Mesodermal cell (in vitro differentiated cells): ENCODE results near the gene TBCD.

ENCODE experiments used
- H3K27ac ChIP-seq: 2 replicates; pipeline ENCODE4 v1.7.0; 2013; ENCODE audit warnings: mild to moderate bottlenecking, low read depth, low read length, moderate library complexity; ENCODE audit not compliant: severe bottlenecking
- H3K36me3 ChIP-seq: 2 replicates; pipeline ENCODE4 v1.7.1; 2013; ENCODE audit warnings: mild to moderate bottlenecking, low read length, moderate library complexity; ENCODE audit not compliant: control insufficient read depth, insufficient read depth
- H3K4me1 ChIP-seq: one replicate; pipeline ENCODE4 v1.7.1; 2013; ENCODE audit warnings: mild to moderate bottlenecking, low read length; ENCODE audit not compliant: insufficient read depth, control insufficient read depth, poor library complexity, severe bottlenecking
- H3K4me3 ChIP-seq: 2 replicates; pipeline ENCODE4 v1.7.0; 2013; ENCODE audit warnings: low read length, control low read depth, mild to moderate bottlenecking; ENCODE audit not compliant: insufficient read depth, poor library complexity, severe bottlenecking; ENCODE audit errors: extremely low read depth
- H3K9me3 ChIP-seq: 2 replicates; pipeline ENCODE4 v1.7.1; 2013; ENCODE audit warnings: mild to moderate bottlenecking, low read length, moderate library complexity; ENCODE audit not compliant: control insufficient read depth
- WGBS, 2 experiments: methylation state at CpG; one replicate each; pipeline ENCODE4 v1.1.5; 2013; ENCODE audit warnings: missing lambda C conversion rate in 2 of 2; ENCODE audit not compliant: insufficient coverage in 2 of 2; 5-methylcytosine and 5-hydroxymethylcytosine counted together

TBCD gene

GRCh38 chr17:82884970-82885353 lies 133.1 kb downstream of the TBCD start:
- Histone ChIP-seq H3K4me1 (peaks cover 14% of the 10 kb centered on the region), H3K27ac (no peak overlapping the region)
- WGBS, 2 experiments, result 96 to 98% methylated on average over 4 to 5 of the region's 5 CpGs

GRCh38 chr17:82887255-82888164 lies 135.6 kb downstream of the TBCD start:
- H3K27ac ChIP-seq, result no peak overlapping the region
- 92 to 95% methylated on average over 22 to 26 of the region's 27 CpGs for WGBS, 2 experiments
- peaks cover 14% of the 10 kb centered on the region for H3K4me1 ChIP-seq
- no peak overlapping the region for H3K4me3 ChIP-seq
- H3K9me3 ChIP-seq, result no peaks in the 10 kb centered on the region
- H3K36me3 ChIP-seq, result peaks cover 17% of the 10 kb centered on the region

More at GRCh38 chr17:82884970-82885353, 133.1 kb downstream of the TBCD start:
- Histone ChIP-seq H3K9me3 (no peaks in the 10 kb centered on the region), H3K4me3 (no peak overlapping the region), H3K36me3 (peaks cover 11% of the 10 kb centered on the region)

GRCh38 chr17:82888583-82889495 lies 137.0 kb downstream of the TBCD start:
- WGBS, 2 experiments, result 91 to 93% methylated on average over 25 to 28 of the region's 30 CpGs
- Histone ChIP-seq H3K9me3 (no peaks in the 10 kb centered on the region), H3K36me3 (peaks cover 21% of the 10 kb centered on the region), H3K4me1 (peaks cover 14% of the 10 kb centered on the region), H3K4me3 (no peak overlapping the region), H3K27ac (no peak overlapping the region)

DNA sequence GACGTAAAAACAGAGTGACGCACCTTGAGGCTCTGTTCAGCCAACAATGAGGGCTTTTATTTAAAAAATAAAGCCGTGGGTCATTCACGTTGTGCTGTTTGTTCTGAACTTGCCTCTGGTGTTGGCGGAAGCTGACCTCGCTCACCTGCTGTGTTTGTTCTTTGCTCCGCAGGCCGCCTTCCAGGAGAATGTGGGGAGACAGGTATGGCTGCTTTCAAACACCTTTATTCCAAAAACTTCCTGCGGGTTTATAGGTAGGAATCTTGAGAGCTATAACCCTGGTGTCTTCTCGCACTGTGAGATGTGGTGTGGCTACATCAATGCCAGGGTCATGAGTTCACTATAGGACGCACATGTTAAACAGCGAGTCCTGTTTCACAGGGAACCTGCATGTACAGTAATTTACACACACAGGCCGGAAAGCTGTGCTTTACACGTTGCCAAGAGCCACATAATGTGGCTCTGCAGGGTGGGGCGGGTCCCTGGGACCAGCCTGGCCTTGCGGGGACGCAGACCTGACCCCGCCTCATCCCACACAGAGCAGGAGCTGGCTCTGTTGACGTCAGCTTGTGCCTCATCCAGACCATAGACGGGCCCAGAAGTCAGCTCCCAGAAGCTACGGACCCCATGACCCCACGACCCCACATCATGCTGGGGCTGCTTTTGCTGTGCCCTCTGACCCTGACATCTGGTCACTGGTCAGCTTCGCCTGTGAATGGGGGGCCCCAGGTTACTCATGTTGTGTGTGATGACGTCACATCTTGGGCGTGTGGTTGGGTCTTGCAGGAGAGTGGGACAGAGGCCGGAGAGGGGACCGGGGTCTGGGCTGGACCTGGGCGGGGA lies 137.9 kb downstream of the TBCD start:
- Histone ChIP-seq H3K36me3 (peaks cover 21% of the 10 kb centered on the region), H3K27ac (no peak overlapping the region), H3K4me1 (peaks cover 14% of the 10 kb centered on the region), H3K4me3 (no peak overlapping the region), H3K9me3 (no peaks in the 10 kb centered on the region)
- 87 to 93% methylated on average over 21 to 26 of the region's 28 CpGs for WGBS, 2 experiments

DNA sequence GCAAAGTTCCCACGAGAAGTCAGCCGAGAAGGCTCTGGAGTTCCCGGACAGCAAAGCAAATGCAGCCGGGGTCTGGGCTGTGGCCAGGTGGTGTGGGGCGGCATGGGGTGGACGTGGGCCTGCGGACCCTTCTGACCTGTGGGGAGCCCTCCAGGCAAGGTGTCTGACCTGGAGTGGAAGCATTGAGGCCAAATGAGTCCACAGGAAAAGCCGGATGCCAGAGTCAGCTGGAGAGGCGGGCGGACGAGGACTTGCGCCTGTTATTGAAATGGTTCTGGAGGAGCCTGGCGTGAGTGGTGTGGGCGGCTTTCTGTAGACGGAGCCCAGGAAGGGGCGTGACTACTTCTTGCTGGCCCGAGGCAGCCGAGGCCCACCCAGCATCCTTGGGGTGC lies 138.5 kb downstream of the TBCD start:
- Histone ChIP-seq H3K36me3 (peaks cover 22% of the 10 kb centered on the region), H3K9me3 (no peaks in the 10 kb centered on the region), H3K4me1 (peaks cover 10% of the 10 kb centered on the region), H3K27ac (no peak overlapping the region), H3K4me3 (no peak overlapping the region)
- 92 to 97% methylated on average over 13 to 16 of the region's 18 CpGs for WGBS, 2 experiments

DNA sequence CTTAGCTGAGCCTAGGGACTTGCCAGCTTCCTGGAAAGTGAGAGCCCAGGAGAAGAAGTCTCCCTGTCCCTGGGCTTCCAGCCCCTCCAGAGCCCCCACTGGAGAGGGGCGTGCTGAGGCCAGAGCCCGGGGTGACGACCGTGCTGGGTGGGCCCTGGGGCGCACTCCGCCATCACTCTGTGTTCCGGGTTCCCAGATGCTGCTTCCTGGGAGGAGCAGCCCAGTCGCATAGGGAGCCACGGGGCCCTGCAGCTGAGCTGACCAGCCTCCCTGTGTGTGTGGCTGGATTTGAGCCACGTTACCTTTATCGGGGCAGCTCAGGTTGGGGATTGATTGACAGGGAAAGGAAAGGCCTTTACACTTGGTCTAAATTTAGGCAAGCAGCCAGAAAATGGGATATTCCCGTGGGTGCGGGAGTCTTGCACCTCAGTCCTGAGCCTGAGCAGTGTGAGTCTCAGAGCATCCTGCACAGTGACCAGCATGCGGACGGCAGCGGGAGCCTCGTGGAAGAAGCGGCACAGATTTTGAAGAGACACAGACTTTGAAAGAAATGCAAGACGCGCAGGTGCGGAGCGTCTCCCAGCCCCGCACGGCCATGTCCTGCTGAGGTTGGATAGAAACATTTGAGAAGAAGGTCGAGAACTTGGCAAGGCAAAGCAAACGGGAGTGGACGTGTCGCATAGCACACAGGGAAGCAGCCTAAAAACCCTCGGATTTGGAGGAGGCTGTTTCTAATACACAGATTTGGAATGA lies 139.2 kb downstream of the TBCD start:
- Histone ChIP-seq H3K4me3 (no peak overlapping the region), H3K4me1 (peaks cover 2% of the 10 kb centered on the region), H3K36me3 (peaks cover 25% of the 10 kb centered on the region), H3K27ac (no peak overlapping the region), H3K9me3 (no peaks in the 10 kb centered on the region)
- 96 to 98% methylated on average over 27 to 29 of the region's 29 CpGs for WGBS, 2 experiments

DNA sequence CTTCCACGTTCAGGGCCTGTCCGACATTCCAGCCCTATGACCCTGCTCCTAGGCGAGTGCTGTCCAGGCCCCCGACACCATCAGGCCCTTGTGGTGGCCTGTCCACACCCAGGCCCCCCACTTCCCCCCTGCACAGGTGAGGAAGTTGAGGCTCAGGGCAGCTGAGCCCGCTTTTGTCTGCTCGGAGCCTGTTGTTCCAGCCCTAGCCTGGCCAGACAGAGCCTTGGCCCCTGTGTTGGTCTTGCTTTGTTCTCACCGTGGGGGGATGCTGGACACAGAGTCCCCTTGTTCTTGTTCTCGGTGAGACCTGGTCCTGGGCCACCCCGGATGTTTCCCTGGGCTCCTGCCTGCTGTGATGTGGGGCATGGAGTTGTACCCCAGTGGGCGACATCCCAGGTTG lies 140.0 kb downstream of the TBCD start:
- 92 to 98% methylated on average over 10 of the region's 10 CpGs for WGBS, 2 experiments
- Histone ChIP-seq H3K27ac (no peak overlapping the region), H3K36me3 (peaks cover 27% of the 10 kb centered on the region), H3K4me1 (no peaks in the 10 kb centered on the region), H3K4me3 (no peak overlapping the region), H3K9me3 (no peaks in the 10 kb centered on the region)

DNA sequence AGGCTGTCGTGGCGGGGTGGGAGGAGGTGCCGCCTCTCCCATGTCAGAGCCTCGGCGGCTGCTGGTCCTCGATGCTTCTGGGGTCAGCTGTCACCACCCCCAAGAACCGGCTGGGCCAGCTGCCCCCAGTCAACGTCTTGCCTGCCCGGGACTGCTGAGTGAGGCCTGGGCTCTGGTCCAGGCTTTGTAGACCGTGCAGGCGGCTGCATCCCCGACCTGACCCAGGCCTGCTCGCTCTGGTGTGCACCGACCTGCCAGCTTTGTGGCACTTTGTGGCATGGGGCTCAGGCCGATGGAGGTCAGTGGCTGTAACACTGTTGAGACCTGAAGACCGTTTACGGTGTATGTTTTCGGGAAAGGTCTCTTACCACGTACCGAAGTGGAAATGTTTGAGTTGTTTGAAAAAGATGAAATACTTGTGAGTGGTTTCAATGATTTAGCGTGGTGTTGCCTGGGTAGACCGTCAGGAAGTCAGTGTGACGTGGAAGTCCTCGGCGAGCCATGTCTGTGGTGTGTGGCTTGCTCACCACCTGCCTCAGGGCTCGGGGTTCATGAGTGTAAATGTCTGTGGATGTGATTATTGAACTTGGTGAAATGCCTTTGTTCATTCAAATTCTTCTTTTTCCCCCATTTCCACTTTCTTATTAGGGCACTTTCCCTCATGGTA lies 141.2 kb downstream of the TBCD start:
- no peaks in the 10 kb centered on the region for H3K9me3 ChIP-seq
- 93 to 97% methylated on average over 22 to 24 of the region's 26 CpGs for WGBS, 2 experiments

DNA sequence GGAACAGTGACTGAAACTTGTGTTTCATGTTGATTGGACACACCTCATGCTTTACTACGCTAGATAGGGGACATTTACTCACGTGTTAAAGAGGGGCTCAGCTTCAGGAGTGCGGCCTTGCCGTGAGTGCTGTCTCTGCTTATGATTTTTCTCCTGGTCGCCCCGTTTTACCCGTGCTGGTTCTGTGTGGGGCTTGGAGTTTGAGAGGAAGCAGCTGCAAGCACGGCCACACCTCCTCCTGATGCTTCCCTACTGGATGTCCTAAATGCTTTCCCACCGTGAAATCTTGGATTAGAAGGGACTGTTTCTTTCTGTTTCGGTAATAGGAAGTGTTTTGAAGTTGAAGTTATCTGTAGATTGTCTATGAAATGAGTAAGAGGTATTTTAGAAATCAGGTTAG lies 141.9 kb downstream of the TBCD start:
- H3K36me3 ChIP-seq, result peaks cover 23% of the 10 kb centered on the region
- H3K4me3 ChIP-seq, result no peak overlapping the region
- no peaks in the 10 kb centered on the region for H3K4me1 ChIP-seq
- no peaks in the 10 kb centered on the region for H3K9me3 ChIP-seq
- no peak overlapping the region for H3K27ac ChIP-seq
- 90 to 96% methylated on average over 8 to 9 of the region's 10 CpGs for WGBS, 2 experiments

More for the DNA sequence above, 141.2 kb downstream of the TBCD start:
- Histone ChIP-seq H3K36me3 (peaks cover 20% of the 10 kb centered on the region), H3K4me1 (no peaks in the 10 kb centered on the region), H3K27ac (no peak overlapping the region), H3K4me3 (no peak overlapping the region)
